ENCODE results near the gene SLC39A2. TPM values are rescaled to one million over a fixed set of nuclear protein-coding genes. Genes with fewer than 3 reads are reported as not detected.

Gene SLC39A2
- polyA plus RNA-seq, 1 donor (not counting 4 experiments of a cell fraction or from before 2014, with no cell fraction given), result 0.94 TPM

- Histone ChIP-seq H3K9me3 (ENCODE audit: control insufficient read depth, low read depth, low read length) (no peaks in the 10 kb centered on the region), H2AFZ (ENCODE audit: control insufficient read depth, low read length) (no peak overlapping the region), H3K9ac (ENCODE audit: control insufficient read depth, extremely low read depth, insufficient read depth, low read length) (no peak overlapping the region), H3K36me3 (ENCODE audit: control insufficient read depth in 2 of 2, extremely low read depth in 1 of 2, insufficient read depth in 2 of 2, low read length in 2 of 2) (no peaks in the 10 kb centered on the region), H3K27ac (ENCODE audit: control insufficient read depth, insufficient read depth, low read length) (no peak overlapping the region), H3K4me2 (ENCODE audit: control insufficient read depth, extremely low read depth, insufficient read depth, low read depth, low read length) (no peak overlapping the region), H3K4me3 (ENCODE audit: control insufficient read depth in 2 of 3, extremely low read depth in 1 of 3, insufficient read depth in 2 of 3, low read depth in 1 of 3, low read length in 3 of 3) (no peak overlapping the region), H4K20me1 (ENCODE audit: control insufficient read depth, extremely low read depth, insufficient read depth, low read length) (no peaks in the 10 kb centered on the region), H3K27me3 (ENCODE audit: control insufficient read depth, extremely low read depth, insufficient read depth, low read length) (no peaks in the 10 kb centered on the region), H3K4me1 (ENCODE audit: control insufficient read depth, extremely low read depth, insufficient read depth, low read length) (no peaks in the 10 kb centered on the region), H3K79me2 (ENCODE audit: control insufficient read depth, insufficient read depth, low read length) (no peaks in the 10 kb centered on the region), H3K9me1 (ENCODE audit: control insufficient read depth, extremely low read depth, insufficient read depth, low read length) (no peaks in the 10 kb centered on the region)
- no peak for TF ChIP-seq EZH2 (IDR thresholded peaks at IDR 0.05; ENCODE audit: low read length)
- TF ChIP-seq CTCF (optimal IDR thresholded peaks at IDR 0.05 in 1 of 3, IDR thresholded peaks at IDR 0.05 in 1 of 3, conservative IDR thresholded peaks at IDR 0.05 in 1 of 3; ENCODE audit: extremely low read depth in 1 of 3, insufficient read depth in 2 of 3, low read length in 3 of 3), result no peak
- dilution Hi-C loops (cut with MboI; ENCODE audit: extremely low pct_ligation_motif_present, low sequenced_read_pairs), result no loop called here
- no peak for DNase-seq (ENCODE audit: low read depth, low spot score)
- no peak for FAIRE-seq
Measured at GRCh38 chr14:21016413-21017190, 17.5 kb downstream of the SLC39A2 start.

GRCh38 chr14:21017528-21018245 lies 18.6 kb downstream of the SLC39A2 start:
- no peaks in the 10 kb centered on the region for H3K36me3 ChIP-seq (ENCODE audit: control insufficient read depth in 2 of 2, extremely low read depth in 1 of 2, insufficient read depth in 2 of 2, low read length in 2 of 2)
- no peak overlapping the region for H3K27ac ChIP-seq (ENCODE audit: control insufficient read depth, insufficient read depth, low read length)
- H3K79me2 ChIP-seq (ENCODE audit: control insufficient read depth, insufficient read depth, low read length), result no peaks in the 10 kb centered on the region
- no peak overlapping the region for H2AFZ ChIP-seq (ENCODE audit: control insufficient read depth, low read length)
- no peaks in the 10 kb centered on the region for H3K4me1 ChIP-seq (ENCODE audit: control insufficient read depth, extremely low read depth, insufficient read depth, low read length)
- H3K9me1 ChIP-seq (ENCODE audit: control insufficient read depth, extremely low read depth, insufficient read depth, low read length), result no peaks in the 10 kb centered on the region
- dilution Hi-C loops (cut with MboI; ENCODE audit: extremely low pct_ligation_motif_present, low sequenced_read_pairs), result no loop called here
- TF ChIP-seq EZH2 (IDR thresholded peaks at IDR 0.05; ENCODE audit: low read length) (no peak), CTCF (optimal IDR thresholded peaks at IDR 0.05 in 1 of 3, IDR thresholded peaks at IDR 0.05 in 1 of 3, conservative IDR thresholded peaks at IDR 0.05 in 1 of 3; ENCODE audit: extremely low read depth in 1 of 3, insufficient read depth in 2 of 3, low read length in 3 of 3) (no peak)
- no peak for DNase-seq (ENCODE audit: low read depth, low spot score)
- no peak overlapping the region for H3K4me2 ChIP-seq (ENCODE audit: control insufficient read depth, extremely low read depth, insufficient read depth, low read depth, low read length)
- no peak for FAIRE-seq
- no peaks in the 10 kb centered on the region for H4K20me1 ChIP-seq (ENCODE audit: control insufficient read depth, extremely low read depth, insufficient read depth, low read length)
- H3K9ac ChIP-seq (ENCODE audit: control insufficient read depth, extremely low read depth, insufficient read depth, low read length), result no peak overlapping the region
- no peak overlapping the region for H3K4me3 ChIP-seq (ENCODE audit: control insufficient read depth in 2 of 3, extremely low read depth in 1 of 3, insufficient read depth in 2 of 3, low read depth in 1 of 3, low read length in 3 of 3)
- no peaks in the 10 kb centered on the region for H3K9me3 ChIP-seq (ENCODE audit: control insufficient read depth, low read depth, low read length)
- H3K27me3 ChIP-seq (ENCODE audit: control insufficient read depth, extremely low read depth, insufficient read depth, low read length), result no peaks in the 10 kb centered on the region

Measured in keratinocyte (primary cell).